CD14-positive monocyte (primary cell): ENCODE results near the gene ZNF747. TPM values are rescaled to one million over a fixed set of nuclear protein-coding genes. Genes with fewer than 3 reads are reported as not detected.
"Not testable (repeated sequence)": the region's sequence is repeated elsewhere in the genome, so short reads cannot be mapped to it uniquely, and the experiment has no call there.

ENCODE experiments used
- DNase-seq, 3 donors: peaks; one replicate each; pipeline ENCODE4 v3.0.0-alpha.2; 2011 to 2022
- H2AFZ ChIP-seq: 2 replicates; pipeline ENCODE4 v1.6.0; 2012; ENCODE audit warnings: mild to moderate bottlenecking, low read depth, low read length, inconsistent platforms; ENCODE audit not compliant: insufficient read depth, poor library complexity, severe bottlenecking
- H3K27ac ChIP-seq, 2 donors: 1 replicate in 1 of 2; 2 replicates in 1 of 2; pipeline ENCODE4 v1.5.1; 2012 to 2013; ENCODE audit warnings: low read length in 2 of 2, control low read depth in 1 of 2, inconsistent platforms in 1 of 2, low read depth in 1 of 2, mild to moderate bottlenecking in 1 of 2
- H3K27me3 ChIP-seq, 2 donors: one replicate each; pipeline versions ENCODE4 v1.6.0 to v1.6.1; 2011 to 2013; ENCODE audit warnings: low read length in 2 of 2; ENCODE audit not compliant: control insufficient read depth in 2 of 2, insufficient read depth in 2 of 2
- H3K36me3 ChIP-seq, 2 donors: replicated peaks in 1 of 2; 1 replicate in 1 of 2; 2 replicates in 1 of 2; pipeline versions ENCODE4 v1.5.1 to v1.6.1; 2012 to 2013; ENCODE audit warnings: low read length in 2 of 2, control low read depth in 1 of 2, inconsistent platforms in 1 of 2, mild to moderate bottlenecking in 1 of 2; ENCODE audit not compliant: insufficient read depth in 2 of 2, control insufficient read depth in 1 of 2
- H3K4me1 ChIP-seq, 2 donors: 1 replicate in 1 of 2; 2 replicates in 1 of 2; pipeline versions ENCODE4 v1.5.1 to v1.6.1; 2012 to 2013; ENCODE audit warnings: low read length in 2 of 2, control low read depth in 1 of 2, inconsistent platforms in 1 of 2, mild to moderate bottlenecking in 1 of 2, moderate library complexity in 1 of 2; ENCODE audit not compliant: insufficient read depth in 2 of 2, control insufficient read depth in 1 of 2
- H3K4me2 ChIP-seq: replicated peaks from 2 replicates; pipeline ENCODE3; 2012; ENCODE audit warnings: low read length, moderate library complexity, mild to moderate bottlenecking; ENCODE audit not compliant: poor library complexity, severe bottlenecking; ENCODE audit errors: extremely low read depth
- H3K4me3 ChIP-seq, 3 experiments: fragments of 200-600 bp in 1 of 3; sonication (generic) in 1 of 3; replicated peaks in 1 of 3; 1 replicate in 2 of 3; 2 replicates in 1 of 3; pipeline ENCODE4 v1.5.1; 2011 to 2013; ENCODE audit warnings: low read length in 3 of 3, mild to moderate bottlenecking in 3 of 3, control low read depth in 2 of 3, low read depth in 2 of 3, inconsistent platforms in 1 of 3, moderate library complexity in 1 of 3
- H3K79me2 ChIP-seq: 2 replicates; pipeline ENCODE4 v1.6.0; 2012; ENCODE audit warnings: mild to moderate bottlenecking, control low read depth, inconsistent platforms, low read length, moderate library complexity; ENCODE audit not compliant: insufficient read depth
- H3K9ac ChIP-seq: 2 replicates; pipeline ENCODE4 v1.6.0; 2017; ENCODE audit warnings: low read length, mild to moderate bottlenecking; ENCODE audit not compliant: insufficient read depth, poor library complexity, severe bottlenecking
- H3K9me3 ChIP-seq, 2 donors: replicated peaks in 1 of 2; 1 replicate in 1 of 2; 2 replicates in 1 of 2; pipeline versions ENCODE4 v1.5.1 to v1.6.1; 2012 to 2013; ENCODE audit warnings: low read length in 2 of 2, control low read depth in 1 of 2; ENCODE audit not compliant: control insufficient read depth in 1 of 2, insufficient read depth in 1 of 2
- H4K20me1 ChIP-seq: 2 replicates; pipeline ENCODE4 v1.6.0; 2012; ENCODE audit warnings: mild to moderate bottlenecking, low read length, control low read depth, moderate library complexity; ENCODE audit not compliant: insufficient read depth
- H3K27ac Mint-ChIP-seq, 7 donors: one replicate each; pipeline ENCODE4 v1.8.0; 2020; ENCODE audit warnings: mild to moderate bottlenecking in 7 of 7, mixed read lengths in 7 of 7, moderate library complexity in 6 of 7, inconsistent platforms in 2 of 7
- H3K27me3 Mint-ChIP-seq, 3 donors: one replicate each; pipeline ENCODE4 v1.8.0; 2021 to 2022; ENCODE audit warnings: low read depth in 3 of 3, mild to moderate bottlenecking in 3 of 3, mixed read lengths in 3 of 3, moderate library complexity in 3 of 3, inconsistent platforms in 1 of 3
- H3K36me3 Mint-ChIP-seq, 2 donors: one replicate each; pipeline ENCODE4 v1.8.0; 2020; ENCODE audit warnings: mixed read lengths in 2 of 2, inconsistent platforms in 1 of 2, mild to moderate bottlenecking in 1 of 2
- H3K4me1 Mint-ChIP-seq: one replicate; pipeline ENCODE4 v1.8.0; 2020; ENCODE audit warnings: mild to moderate bottlenecking, mixed read lengths
- H3K4me3 Mint-ChIP-seq, 2 donors: one replicate each; pipeline ENCODE4 v1.8.0; 2020; ENCODE audit warnings: mild to moderate bottlenecking in 2 of 2, mixed read lengths in 2 of 2, moderate library complexity in 1 of 2
- H3K9me3 Mint-ChIP-seq, 7 donors: one replicate each; pipeline ENCODE4 v1.8.0; 2020 to 2022; ENCODE audit warnings: mixed read lengths in 7 of 7, mild to moderate bottlenecking in 6 of 7, moderate library complexity in 6 of 7, inconsistent platforms in 2 of 7
- CTCF ChIP-seq: fragments of 200-600 bp; IDR thresholded peaks from one replicate; pipeline ENCODE4 v1.8.0; 2022; ENCODE audit warnings: antibody characterized with exemption, mild to moderate bottlenecking
- WGBS: methylation state at CpG from one replicate; pipeline ENCODE4 v1.1.5; 2013; ENCODE audit warnings: missing lambda C conversion rate; ENCODE audit not compliant: insufficient coverage; 5-methylcytosine and 5-hydroxymethylcytosine counted together
- intact Hi-C, 2 donors: fragments of 100-400 bp; cut with micrococcal nuclease; formaldehyde crosslinking; loops; one replicate each; pipeline versions ENCODE4 v1.15.0 to v1.15.1; 2023
- polyA plus RNA-seq, 3 donors: library from polyadenylated mRNA; depleted of rRNA in 1 of 3; unstranded in 2 of 3; stranded (reverse) in 1 of 3; fragments of 300-500 nt in 2 of 3; fragments of >200 nt in 1 of 3; fragmentation: Illumina TruSeq in 2 of 3; gene quantifications; 1 replicate in 2 of 3; 2 replicates in 1 of 3; pipeline ENCODE4 v1.2.3, GENCODE V29; 2012 to 2021

ZNF747 gene
- polyA plus RNA-seq, 3 donors, result 4.1 to 6.6 (median 4.4) TPM

- H3K4me1 ChIP-seq, result peaks cover 16 to 17% of the 10 kb centered on the region in 2 donors
- H3K27me3 Mint-ChIP-seq, H2AFZ ChIP-seq, H3K36me3 ChIP-seq, H4K20me1 ChIP-seq, H3K27ac ChIP-seq, H3K36me3 Mint-ChIP-seq, DNase-seq, H3K9me3 Mint-ChIP-seq, H3K9me3 ChIP-seq, H3K9ac ChIP-seq, H3K4me2 ChIP-seq, H3K4me3 Mint-ChIP-seq, H3K27me3 ChIP-seq, H3K4me3 ChIP-seq: not testable (repeated sequence)
- Mint-ChIP-seq H3K4me1 (peaks cover 24% of the 10 kb centered on the region), H3K27ac (peak overlapping the region in 1 of 7 donors; percentile 51)
- peaks cover 11% of the 10 kb centered on the region for H3K79me2 ChIP-seq
- intact Hi-C loops, result loop anchor here in 1 of 2 donors (5.0 kb wide), 1 partner anchor 32 kb away; the partner anchor contains the start of gene ZNF688
- 97% methylated on average over 7 of the region's 13 CpGs for WGBS
Measured at GRCh38 chr16:30539986-30540526, 5.4 kb upstream of the ZNF747 start.

GRCh38 chr16:30539000-30539964 is 4.6 kb upstream of the ZNF747 start:
- Histone ChIP-seq H3K9me3 (no peaks in the 10 kb centered on the region), H3K4me3 (no peak overlapping the region), H2AFZ (no peak overlapping the region), H3K27ac (no peak overlapping the region), H3K36me3 (no peaks in the 10 kb centered on the region), H3K4me1 (peaks cover 16 to 21% of the 10 kb centered on the region in 2 donors), H4K20me1 (no peaks in the 10 kb centered on the region), H3K4me2 (no peak overlapping the region), H3K79me2 (peaks cover 18% of the 10 kb centered on the region), H3K27me3 (no peaks in the 10 kb centered on the region), H3K9ac (no peak overlapping the region)
- WGBS, result 89% methylated on average over 7 of the region's 8 CpGs
- peaks cover 25% of the 10 kb centered on the region for H3K4me1 Mint-ChIP-seq
- peaks cover 2 to 4% of the 10 kb centered on the region in 2 donors for H3K36me3 Mint-ChIP-seq
- H3K27ac Mint-ChIP-seq, result peak overlapping the region in 1 of 7 donors; percentile 11
- H3K9me3 Mint-ChIP-seq, result no peaks in the 10 kb centered on the region
- peaks cover 0 to 3% (median 2%) of the 10 kb centered on the region in 3 donors for H3K27me3 Mint-ChIP-seq
- DNase-seq, result no peak
- no peak overlapping the region for H3K4me3 Mint-ChIP-seq
- no peak for TF ChIP-seq CTCF
- intact Hi-C loops, result loop anchor here in 1 of 2 donors (5.0 kb wide), 1 partner anchor 33 kb away; the partner anchor contains the start of gene ZNF688

- H3K9me3 ChIP-seq, H3K27ac ChIP-seq, H2AFZ ChIP-seq, H3K4me3 Mint-ChIP-seq, H3K9me3 Mint-ChIP-seq, H4K20me1 ChIP-seq, H3K27me3 Mint-ChIP-seq, H3K27me3 ChIP-seq, H3K9ac ChIP-seq: not testable (repeated sequence)
- H3K79me2 ChIP-seq, result peaks cover 37% of the 10 kb centered on the region
- peak overlapping the region in 5 of 7 donors; percentile 6 to 92 (median 71) for H3K27ac Mint-ChIP-seq
- intact Hi-C loops, result loop anchor here in 1 of 2 donors (5.0 kb wide), 1 partner anchor 36 kb away; the partner anchor contains the start of gene ZNF688
- peaks cover 11 to 16% of the 10 kb centered on the region in 2 donors for H3K36me3 ChIP-seq
- H3K4me3 ChIP-seq, result peak overlapping the region in 1 of 3 experiments; percentile 87
- peak overlapping the region; percentile 88 for H3K4me2 ChIP-seq
- peak in 2 of 3 donors; percentile 31 to 56 for DNase-seq
- H3K36me3 Mint-ChIP-seq, result peaks cover 8 to 20% of the 10 kb centered on the region in 2 donors
- WGBS, result 66% methylated on average over 7 of the region's 13 CpGs
- H3K4me1 ChIP-seq, result peaks cover 28 to 35% of the 10 kb centered on the region in 2 donors
- peaks cover 34% of the 10 kb centered on the region for H3K4me1 Mint-ChIP-seq
Measured at GRCh38 chr16:30536391-30537024, 1.9 kb upstream of the ZNF747 start.
